DMS79 treated with DMSO at 0.1 percent for 48 hours (cell line): Measurements from ENCODE around the gene PIK3R5.

ENCODE experiments used
- DNase-seq: peaks from one replicate; lab custom pipeline; 2025; lab: John Stamatoyannopoulos, UW

PIK3R5 gene

DNA sequence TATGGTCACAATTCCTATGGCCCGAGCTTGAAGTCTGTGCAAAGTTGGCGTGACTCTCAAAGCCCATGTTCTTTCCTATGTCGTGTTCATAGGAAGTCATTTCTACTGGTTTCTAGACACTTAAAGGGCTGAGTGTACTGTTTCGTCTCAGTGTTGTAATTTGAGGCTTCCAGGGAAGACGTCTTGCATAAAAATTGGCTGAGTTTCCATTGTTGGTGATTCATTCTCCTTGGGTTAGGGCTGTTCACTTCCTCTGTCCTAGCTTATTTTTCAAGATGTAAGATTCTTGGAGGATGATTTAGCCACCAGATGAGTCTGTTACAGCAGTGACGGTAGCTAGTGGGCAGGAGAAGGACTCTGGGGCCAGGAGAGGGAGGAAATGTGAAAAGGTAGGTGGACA lies 43.1 kb downstream of the PIK3R5 start:
- DNase-seq, result no peak

- no peak for DNase-seq
Measured at GRCh38 chr17:8921147-8921546, 44.4 kb downstream of the PIK3R5 start.

DNA sequence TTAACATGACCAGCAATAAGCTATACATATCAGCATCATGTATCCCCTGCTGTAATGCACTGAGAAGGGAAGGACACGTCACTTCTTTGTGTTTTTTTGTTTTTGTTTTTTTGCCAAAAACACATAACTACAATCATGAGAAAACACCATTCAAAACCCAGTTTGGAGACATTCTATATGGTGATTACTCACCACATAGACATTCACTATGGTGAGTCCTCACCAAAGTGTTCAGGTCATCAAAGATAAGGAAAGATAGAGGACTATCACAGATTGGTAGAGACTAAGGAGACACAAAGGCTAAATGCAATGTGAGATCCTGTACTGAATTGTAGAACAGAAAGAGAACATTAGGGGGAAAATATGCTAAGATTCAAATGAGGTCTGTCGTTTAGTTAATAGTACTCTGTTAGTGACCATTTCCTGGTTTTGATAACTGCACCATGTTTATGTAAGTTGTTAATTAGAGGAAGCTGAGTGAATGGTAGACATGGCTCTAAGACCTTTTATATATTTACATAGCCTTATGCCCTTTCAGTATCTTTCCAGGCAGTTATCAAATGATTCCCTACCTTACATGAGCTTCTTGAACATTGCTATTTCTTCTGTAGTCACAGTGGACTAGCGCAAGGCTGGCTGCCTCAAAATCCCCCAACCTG lies 46.6 kb downstream of the PIK3R5 start:
- no peak for DNase-seq

GRCh38 chr17:8916466-8916865 lies 49.0 kb downstream of the PIK3R5 start:
- DNase-seq, result no peak

GRCh38 chr17:8914554-8914953 lies 51.0 kb downstream of the PIK3R5 start:
- DNase-seq, result no peak

GRCh38 chr17:8913879-8914278 lies 51.6 kb downstream of the PIK3R5 start:
- no peak for DNase-seq

GRCh38 chr17:8913091-8913490 lies 52.4 kb downstream of the PIK3R5 start:
- DNase-seq, result no peak

DNA sequence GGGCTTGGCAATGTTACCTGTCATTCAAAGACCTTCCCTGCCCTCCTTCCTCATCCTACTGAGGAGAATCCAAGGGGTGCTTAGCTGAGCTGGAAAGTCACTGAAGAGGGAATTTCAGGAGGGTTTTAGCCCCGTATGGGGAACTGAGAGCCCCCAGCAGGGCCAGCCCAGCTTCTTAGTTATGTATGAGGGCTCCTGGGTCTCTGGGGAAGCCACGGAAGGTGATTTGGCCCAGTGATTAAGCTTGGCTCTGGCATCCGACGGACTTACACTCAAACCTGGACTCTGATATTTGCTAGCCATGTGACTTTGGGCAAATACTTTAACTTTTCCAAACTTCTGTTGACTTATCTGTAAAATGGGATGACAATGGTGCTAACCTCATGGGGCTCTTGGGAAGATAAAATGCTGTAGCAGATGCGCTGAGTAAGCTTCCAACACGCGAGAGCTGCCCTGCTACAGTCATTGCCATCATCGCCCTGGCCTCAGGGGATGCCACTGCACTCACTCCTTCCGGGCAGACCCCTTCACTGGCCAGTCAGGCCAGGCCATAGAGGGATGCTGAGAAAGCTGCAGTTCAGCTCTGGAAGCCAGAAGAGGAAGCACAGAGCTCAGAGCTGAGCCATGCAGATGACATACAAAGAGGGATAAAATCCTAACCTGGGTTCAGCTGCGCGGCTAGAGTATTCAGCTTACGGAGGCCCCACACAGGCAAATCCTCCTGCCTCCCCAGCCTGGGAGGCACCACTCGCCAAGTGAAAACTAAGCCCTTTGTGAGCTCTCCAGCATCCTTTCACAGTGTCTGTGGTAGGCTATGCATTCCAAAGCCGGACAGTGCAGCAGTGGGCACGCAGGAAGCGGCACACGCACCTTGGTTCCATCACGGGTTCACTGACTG lies 53.2 kb downstream of the PIK3R5 start:
- DNase-seq, result no peak

DNA sequence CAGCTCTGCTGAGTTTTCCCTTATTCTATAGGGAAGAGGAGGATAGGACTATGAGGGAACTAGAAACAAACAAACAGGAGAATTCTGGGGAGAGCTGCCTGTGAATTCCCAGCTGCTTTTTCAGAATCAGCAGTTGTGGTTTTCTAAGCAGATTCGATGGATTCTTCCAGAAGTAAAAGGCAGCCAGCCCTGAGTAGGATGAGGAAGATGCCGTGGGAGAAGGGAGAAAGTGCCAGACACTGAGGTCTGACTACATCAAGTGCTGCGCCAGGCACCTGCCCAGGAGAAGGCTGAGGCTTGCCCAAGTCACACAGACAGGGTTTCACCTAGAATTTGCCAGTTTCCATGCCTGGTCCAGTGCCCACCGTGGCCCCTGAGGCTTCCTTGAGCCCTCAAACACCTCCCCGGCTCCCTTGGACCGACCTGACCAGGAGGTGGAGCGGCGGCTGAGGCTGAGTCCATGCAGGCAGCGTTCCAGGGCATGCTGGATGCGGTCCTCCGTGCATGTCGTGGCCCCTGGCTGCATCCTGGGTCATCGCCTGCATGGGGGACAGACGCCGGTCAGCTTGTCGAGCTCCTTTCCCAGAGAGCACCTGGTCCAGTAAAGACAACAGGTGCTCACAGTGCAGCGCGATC lies 54.4 kb downstream of the PIK3R5 start:
- no peak for DNase-seq

- no peak for DNase-seq
Measured at GRCh38 chr17:8909586-8910270, 55.8 kb downstream of the PIK3R5 start.

DNA sequence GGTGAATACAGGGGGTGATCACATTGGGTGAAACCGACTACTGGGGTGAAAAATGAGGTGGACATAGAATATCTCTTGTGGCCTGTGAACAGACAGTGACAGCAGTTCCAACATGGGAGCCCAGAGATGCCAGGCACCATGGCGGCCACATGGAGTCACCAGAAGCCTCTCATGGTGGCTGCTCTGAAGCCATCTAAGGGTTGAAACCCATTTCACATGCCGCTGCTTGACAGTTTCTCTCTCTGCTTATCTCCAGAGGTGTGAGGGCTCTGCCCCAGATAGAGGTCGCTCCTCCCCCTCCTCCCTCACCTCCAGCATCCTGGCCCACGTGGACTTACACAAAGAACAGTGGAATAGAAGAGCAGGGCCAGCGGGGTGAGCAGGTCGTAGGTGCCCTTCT lies 60.2 kb downstream of the PIK3R5 start:
- DNase-seq, result no peak

GRCh38 chr17:8904686-8905085 lies 60.8 kb downstream of the PIK3R5 start:
- no peak for DNase-seq

DNA sequence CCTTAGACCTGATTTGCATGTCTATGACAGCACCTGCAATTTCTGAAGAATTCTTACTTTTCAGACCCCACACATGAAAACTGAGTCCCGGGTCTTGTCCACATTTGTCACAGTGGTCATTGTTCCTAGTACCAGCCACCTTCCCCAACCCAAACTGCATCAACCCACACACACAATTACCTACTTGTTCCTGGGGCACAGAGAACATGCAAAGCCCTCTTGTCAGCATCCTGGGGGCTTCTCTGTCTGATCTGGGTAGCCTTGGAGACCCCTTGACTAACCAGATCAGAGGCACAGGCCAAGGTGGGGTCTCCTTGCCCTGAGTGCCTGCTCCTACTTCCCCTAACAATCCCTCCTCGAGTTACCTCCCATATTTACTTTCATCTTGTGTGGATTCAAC lies 61.3 kb downstream of the PIK3R5 start:
- no peak for DNase-seq

- no peak for DNase-seq
Measured at GRCh38 chr17:8900626-8901585, 64.6 kb downstream of the PIK3R5 start.

- no peak for DNase-seq
Measured at GRCh38 chr17:8900207-8900606, 65.3 kb downstream of the PIK3R5 start.

DNA sequence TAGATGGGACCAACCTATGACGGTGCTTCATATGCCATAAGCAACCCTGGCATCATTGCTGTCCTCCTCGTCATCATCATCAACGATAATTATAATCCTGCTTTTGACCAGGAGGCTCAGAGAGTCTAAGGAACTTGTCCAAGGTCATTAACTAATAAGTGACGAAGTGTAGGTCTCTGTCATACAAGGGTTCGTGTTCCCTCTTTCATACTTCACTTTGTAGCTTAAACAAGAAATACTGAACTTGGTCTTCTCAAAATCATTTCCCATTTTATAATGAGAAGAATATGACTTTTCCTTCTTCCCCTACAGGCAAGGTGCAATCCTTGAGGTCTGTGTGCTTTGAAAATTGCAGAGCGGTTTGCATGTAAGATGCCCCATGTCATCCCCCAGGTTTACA lies 66.9 kb downstream of the PIK3R5 start:
- no peak for DNase-seq

DNA sequence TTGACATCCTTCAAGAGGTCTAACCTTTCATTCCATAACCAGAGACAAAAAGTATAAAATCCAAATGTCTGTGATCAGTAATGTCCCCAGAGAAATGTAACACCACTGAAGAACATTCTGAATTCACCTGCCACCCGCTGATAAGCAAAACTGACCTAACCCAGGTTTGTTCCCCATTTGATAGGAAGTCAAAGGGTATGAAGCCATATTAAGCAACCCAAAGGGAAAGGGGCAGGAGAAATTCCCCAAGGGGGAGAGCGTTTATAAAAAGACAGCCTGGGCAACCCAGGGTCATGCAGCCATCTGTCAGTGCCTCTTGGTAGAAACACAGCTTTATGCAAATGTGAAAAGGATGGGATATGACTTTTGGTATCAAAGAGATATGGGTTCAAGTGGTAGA lies 67.4 kb downstream of the PIK3R5 start:
- DNase-seq, result no peak

- DNase-seq, result no peak
Measured at GRCh38 chr17:8896641-8897635, 68.6 kb downstream of the PIK3R5 start.

DNA sequence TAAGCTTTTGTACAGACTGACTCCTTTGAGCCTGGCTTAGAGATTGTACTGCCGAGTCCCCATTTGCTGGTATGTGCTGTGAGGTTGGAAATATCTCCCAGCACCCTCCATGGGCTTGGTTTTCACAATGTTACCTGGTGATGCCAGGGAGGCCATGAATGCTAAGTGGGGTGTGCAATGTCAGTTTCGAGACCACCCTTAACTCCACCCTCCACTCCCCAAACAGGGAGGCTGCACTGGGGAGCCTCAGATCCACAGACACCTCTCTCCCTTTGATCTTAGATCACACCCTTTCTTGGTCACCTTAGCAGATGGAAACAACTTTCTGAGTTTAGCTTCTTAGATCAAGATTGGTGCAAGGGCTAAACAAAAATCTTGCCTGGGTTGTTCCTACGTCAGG lies 69.4 kb downstream of the PIK3R5 start:
- no peak for DNase-seq
